ENCODE results near the gene IL1RN.

IL1RN gene

DNA sequence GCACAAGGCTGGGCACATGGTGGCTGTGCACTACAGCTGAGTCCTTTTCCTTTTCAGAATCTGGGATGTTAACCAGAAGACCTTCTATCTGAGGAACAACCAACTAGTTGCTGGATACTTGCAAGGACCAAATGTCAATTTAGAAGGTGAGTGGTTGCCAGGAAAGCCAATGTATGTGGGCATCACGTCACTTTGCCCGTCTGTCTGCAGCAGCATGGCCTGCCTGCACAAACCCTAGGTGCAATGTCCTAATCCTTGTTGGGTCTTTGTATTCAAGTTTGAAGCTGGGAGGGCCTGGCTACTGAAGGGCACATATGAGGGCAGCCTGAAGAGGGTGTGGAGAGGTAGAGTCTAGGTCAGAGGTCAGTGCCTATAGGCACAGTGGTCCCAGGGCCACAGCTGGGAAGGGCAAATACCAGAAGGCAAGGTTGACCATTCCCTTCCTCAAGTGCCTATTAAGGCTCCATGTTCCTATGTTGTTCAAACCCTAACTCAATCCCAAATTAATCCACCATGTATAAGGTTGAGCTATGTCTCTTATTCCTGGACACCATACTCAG lies 2.2 kb downstream of the IL1RN start:
- TF ChIP-seq, protein P1, sequence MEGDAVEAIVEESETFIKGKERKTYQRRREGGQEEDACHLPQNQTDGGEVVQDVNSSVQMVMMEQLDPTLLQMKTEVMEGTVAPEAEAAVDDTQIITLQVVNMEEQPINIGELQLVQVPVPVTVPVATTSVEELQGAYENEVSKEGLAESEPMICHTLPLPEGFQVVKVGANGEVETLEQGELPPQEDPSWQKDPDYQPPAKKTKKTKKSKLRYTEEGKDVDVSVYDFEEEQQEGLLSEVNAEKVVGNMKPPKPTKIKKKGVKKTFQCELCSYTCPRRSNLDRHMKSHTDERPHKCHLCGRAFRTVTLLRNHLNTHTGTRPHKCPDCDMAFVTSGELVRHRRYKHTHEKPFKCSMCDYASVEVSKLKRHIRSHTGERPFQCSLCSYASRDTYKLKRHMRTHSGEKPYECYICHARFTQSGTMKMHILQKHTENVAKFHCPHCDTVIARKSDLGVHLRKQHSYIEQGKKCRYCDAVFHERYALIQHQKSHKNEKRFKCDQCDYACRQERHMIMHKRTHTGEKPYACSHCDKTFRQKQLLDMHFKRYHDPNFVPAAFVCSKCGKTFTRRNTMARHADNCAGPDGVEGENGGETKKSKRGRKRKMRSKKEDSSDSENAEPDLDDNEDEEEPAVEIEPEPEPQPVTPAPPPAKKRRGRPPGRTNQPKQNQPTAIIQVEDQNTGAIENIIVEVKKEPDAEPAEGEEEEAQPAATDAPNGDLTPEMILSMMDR (IDR thresholded peaks at IDR 0.05; ENCODE audit: low read depth, low read length, missing control alignments), result no peak
- DNase-seq (ENCODE audit: low read depth), result no peak
- no peak overlapping the region for H3K4me3 ChIP-seq (ENCODE audit: low read depth, low read length)

DNA sequence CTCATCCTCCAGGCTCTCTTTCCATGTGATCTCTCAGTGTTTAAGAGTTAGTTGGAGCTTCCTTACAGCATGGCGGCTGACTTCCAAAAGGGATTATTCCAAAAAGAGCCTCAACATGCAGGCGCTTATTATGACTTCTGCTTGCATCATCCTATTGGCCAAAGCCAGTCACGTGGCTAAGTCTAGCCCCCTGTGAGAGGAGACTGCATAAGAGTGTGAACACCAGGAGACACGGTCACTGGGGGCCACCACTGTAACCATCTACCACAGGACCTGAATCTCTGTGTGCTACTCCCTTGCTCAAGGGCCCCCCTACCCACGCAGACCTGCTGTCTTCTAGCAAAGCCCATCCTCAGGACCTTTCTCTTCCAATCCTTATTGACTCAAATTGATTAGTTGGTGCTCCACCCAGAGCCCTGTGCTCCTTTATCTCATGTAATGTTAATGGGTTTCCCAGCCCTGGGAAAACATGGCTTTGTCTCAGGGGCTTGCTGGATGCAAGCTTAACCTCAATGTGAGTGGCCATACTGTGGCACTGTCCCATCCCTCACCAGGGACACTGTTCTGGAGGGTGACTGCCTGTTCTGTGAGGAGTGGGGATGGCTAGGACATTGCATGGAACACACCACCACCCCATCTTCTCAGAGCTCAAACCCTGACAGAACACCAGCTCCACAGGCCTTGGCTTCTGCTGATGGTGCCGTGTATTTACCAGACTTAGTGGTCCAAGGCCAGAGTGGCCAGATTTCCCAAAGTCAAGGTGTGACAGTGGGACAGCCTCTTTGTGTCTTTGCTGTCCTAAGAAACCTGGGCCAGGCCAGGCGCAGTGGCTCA lies 4.2 kb downstream of the IL1RN start:
- no peak for DNase-seq (ENCODE audit: low read depth)
- no peak overlapping the region for H3K4me3 ChIP-seq (ENCODE audit: low read depth, low read length)
- TF ChIP-seq, protein P1 (IDR thresholded peaks at IDR 0.05; ENCODE audit: low read depth, low read length, missing control alignments), result no peak

DNA sequence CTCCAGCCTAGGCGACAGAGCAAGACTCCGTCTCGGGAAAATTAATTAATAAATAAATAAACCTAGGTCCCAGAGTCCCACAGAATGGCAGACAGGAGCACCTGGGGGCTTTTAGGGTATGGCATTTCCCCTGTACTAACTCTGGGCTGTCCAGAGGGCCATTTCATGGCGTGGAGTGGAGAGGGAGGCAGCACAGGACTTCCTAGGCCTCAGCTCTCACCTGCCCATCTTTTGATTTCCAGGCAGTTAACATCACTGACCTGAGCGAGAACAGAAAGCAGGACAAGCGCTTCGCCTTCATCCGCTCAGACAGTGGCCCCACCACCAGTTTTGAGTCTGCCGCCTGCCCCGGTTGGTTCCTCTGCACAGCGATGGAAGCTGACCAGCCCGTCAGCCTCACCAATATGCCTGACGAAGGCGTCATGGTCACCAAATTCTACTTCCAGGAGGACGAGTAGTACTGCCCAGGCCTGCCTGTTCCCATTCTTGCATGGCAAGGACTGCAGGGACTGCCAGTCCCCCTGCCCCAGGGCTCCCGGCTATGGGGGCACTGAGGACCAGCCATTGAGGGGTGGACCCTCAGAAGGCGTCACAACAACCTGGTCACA lies 5.1 kb downstream of the IL1RN start:
- no peak for DNase-seq (ENCODE audit: low read depth)
- H3K4me3 ChIP-seq (ENCODE audit: low read depth, low read length), result no peak overlapping the region
- TF ChIP-seq, protein P1 (IDR thresholded peaks at IDR 0.05; ENCODE audit: low read depth, low read length, missing control alignments), result no peak

GRCh38 chr2:113133704-113134598 lies 6.6 kb downstream of the IL1RN start:
- DNase-seq (ENCODE audit: low read depth), result no peak
- no peak overlapping the region for H3K4me3 ChIP-seq (ENCODE audit: low read depth, low read length)
- TF ChIP-seq, protein P1 (IDR thresholded peaks at IDR 0.05; ENCODE audit: low read depth, low read length, missing control alignments), result no peak

DNA sequence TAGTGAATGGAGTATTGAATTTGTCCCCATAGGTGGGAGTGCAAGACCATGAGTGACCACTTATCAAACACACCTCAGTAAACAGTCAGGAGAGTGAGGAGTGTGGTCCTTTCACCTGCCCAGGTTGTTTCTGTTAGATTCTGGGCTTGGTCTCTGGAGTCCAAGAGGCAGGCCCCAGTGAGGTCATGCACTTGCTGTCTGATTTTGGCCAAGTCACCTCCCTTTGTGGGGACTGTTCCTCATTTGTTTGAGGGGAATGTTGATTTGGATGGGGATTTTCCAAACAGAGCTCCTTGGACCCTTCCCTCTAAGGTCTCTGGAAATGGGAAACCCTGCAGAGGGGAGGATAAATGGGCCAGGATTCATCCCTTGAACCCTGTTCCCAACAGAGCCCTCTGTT lies 7.3 kb downstream of the IL1RN start:
- no peak overlapping the region for H3K4me3 ChIP-seq (ENCODE audit: low read depth, low read length)
- TF ChIP-seq, protein P1 (IDR thresholded peaks at IDR 0.05; ENCODE audit: low read depth, low read length, missing control alignments), result no peak
- DNase-seq (ENCODE audit: low read depth), result no peak

DNA sequence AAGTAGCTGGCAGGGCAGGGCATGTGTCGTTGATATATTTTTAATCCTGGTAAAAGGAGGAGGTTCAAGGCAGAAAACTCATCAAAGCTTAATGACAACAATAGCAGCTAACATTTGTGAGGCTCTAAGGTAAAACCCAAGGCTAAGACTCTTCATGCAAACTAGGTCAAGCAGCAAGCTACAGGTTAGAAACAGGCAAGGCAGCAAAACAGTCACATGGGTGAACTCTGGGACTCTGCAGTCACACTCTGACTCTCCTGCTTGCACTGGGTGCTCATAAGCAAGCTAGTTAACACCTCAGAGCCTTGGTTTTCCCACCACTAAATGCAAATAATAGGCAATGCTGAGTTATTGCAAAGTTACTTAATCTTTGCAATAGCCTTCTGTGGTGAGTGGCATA lies 7.9 kb downstream of the IL1RN start:
- TF ChIP-seq, protein P1 (IDR thresholded peaks at IDR 0.05; ENCODE audit: low read depth, low read length, missing control alignments), result no peak

More for the DNA sequence above, 7.9 kb downstream of the IL1RN start:
- no peak for DNase-seq (ENCODE audit: low read depth)
- no peak overlapping the region for H3K4me3 ChIP-seq (ENCODE audit: low read depth, low read length)
